Spleen (tissue), 3 donors: ENCODE results near the gene BTG4.

ENCODE experiments used
- POLR2A ChIP-seq, 3 donors: fragments of 450-650 bp; IDR thresholded peaks; one replicate each; pipeline ENCODE4 v1.5.1; 2017; ENCODE audit warnings: antibody characterized with exemption in 3 of 3, mild to moderate bottlenecking in 1 of 3
- POLR2AphosphoS5 ChIP-seq, 3 donors: sonication (generic); formaldehyde crosslinking; IDR thresholded peaks; one replicate each; pipeline ENCODE4 v1.5.1; 2017; ENCODE audit warnings: antibody characterized with exemption in 3 of 3

DNA sequence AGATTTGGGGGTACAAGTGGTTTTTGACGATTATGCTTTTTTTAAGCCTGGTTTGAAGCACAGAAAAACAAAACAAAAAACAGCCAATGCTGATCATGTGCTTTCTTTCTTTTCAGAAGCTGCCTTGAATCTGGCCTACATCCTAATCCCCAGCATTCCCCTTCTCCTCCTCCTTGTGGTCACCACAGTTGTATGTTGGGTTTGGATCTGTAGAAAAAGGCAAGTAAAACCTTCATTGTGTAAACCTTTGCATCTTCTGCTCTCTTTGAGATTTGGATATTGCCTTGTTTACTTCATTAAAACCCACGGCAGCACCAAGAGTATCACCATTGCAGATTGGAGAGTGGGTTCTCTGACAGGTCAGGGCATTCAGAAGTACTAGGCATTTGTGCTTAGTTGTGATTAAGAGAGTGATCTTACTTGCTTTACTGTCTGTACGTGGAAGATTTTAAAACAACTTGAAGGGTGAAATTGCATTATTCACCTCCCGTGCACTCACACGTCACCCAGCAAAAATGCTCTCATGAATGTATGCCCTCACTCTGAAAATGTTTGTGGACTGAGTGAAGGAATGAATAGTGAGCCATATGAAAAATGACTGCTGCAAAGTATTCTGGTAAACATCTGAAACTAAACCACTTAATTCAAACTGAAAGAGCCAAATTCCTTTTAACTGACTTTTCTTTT lies 45.4 kb upstream of the BTG4 start:
- TF ChIP-seq POLR2A (IDR thresholded peaks at IDR 0.05) (no peak), POLR2AphosphoS5 (IDR thresholded peaks at IDR 0.05) (no peak)
